Measurements from ENCODE around the gene BFSP1. TPM values are rescaled to one million over a fixed set of nuclear protein-coding genes. Genes with fewer than 3 reads are reported as not detected.

Gene BFSP1
- total RNA-seq, 1 donor = 2.9 TPM

DNA sequence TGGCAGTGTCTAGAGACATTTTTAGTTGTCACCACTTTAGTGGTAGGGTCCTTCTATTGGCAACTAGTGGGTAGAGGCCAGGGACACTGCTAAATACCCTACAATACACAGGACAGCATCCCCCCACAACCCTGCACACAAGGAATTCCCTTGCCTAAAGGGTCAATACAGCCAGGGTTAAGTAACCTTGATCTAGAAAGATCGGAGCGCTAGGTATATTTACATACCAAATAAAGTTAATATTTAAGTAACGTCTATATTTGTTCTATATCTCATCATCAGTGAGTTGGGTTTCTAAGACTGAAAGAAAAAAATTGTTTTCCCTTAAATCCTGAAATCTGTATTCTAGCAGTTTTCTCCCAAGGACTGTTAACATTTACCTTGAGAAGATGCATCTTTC is 16.1 kb downstream of the BFSP1 start:
- TF ChIP-seq, protein P1, sequence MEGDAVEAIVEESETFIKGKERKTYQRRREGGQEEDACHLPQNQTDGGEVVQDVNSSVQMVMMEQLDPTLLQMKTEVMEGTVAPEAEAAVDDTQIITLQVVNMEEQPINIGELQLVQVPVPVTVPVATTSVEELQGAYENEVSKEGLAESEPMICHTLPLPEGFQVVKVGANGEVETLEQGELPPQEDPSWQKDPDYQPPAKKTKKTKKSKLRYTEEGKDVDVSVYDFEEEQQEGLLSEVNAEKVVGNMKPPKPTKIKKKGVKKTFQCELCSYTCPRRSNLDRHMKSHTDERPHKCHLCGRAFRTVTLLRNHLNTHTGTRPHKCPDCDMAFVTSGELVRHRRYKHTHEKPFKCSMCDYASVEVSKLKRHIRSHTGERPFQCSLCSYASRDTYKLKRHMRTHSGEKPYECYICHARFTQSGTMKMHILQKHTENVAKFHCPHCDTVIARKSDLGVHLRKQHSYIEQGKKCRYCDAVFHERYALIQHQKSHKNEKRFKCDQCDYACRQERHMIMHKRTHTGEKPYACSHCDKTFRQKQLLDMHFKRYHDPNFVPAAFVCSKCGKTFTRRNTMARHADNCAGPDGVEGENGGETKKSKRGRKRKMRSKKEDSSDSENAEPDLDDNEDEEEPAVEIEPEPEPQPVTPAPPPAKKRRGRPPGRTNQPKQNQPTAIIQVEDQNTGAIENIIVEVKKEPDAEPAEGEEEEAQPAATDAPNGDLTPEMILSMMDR (IDR thresholded peaks at IDR 0.05; ENCODE audit: extremely low read depth, low read depth, low read length) = no peak
- Histone ChIP-seq H2AFZ (ENCODE audit: low read length) (no peak overlapping the region), H3K4me3 (ENCODE audit: insufficient read depth, low read length) (no peak overlapping the region), H3K27ac (ENCODE audit: low read depth, low read length) (no peak overlapping the region), H3K36me3 (ENCODE audit: insufficient read depth, low read length) (no peaks in the 10 kb centered on the region), H4K20me1 (ENCODE audit: insufficient read depth, low read length) (no peaks in the 10 kb centered on the region), H3K4me1 (ENCODE audit: insufficient read depth, low read length) (no peaks in the 10 kb centered on the region), H3K4me2 (ENCODE audit: insufficient read depth, low read length) (no peak overlapping the region), H3K9me3 (ENCODE audit: low read depth, low read length) (no peaks in the 10 kb centered on the region), H3K79me2 (ENCODE audit: insufficient read depth, low read length) (no peaks in the 10 kb centered on the region), H3K27me3 (ENCODE audit: insufficient read depth, low read length) (no peaks in the 10 kb centered on the region)
- no peak for DNase-seq (ENCODE audit: insufficient read length, low spot score, missing footprints)

DNA sequence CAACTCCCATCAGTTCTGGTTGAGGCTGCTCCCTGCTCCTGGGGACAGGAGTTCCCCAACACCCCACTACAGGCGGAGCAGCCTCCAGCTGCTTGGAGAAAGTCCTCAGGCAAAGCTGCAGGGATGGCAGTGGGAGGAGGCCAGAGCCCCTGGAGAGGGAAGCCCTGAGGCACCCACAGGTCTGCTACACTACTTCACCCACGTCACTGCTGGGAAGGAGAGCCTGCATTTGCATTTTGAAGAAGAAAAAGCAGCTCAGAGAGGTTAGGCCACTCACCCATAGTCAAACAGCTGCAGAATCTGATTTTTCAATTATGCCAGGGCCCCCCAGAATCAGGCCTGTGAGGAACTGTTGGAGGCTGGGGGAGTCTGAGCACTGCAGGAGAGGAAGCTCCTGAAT is 17.2 kb downstream of the BFSP1 start:
- TF ChIP-seq, protein P1 (IDR thresholded peaks at IDR 0.05; ENCODE audit: extremely low read depth, low read depth, low read length) = no peak
- H3K27me3 ChIP-seq (ENCODE audit: insufficient read depth, low read length) = no peaks in the 10 kb centered on the region
- no peaks in the 10 kb centered on the region for H3K9me3 ChIP-seq (ENCODE audit: low read depth, low read length)
- H2AFZ ChIP-seq (ENCODE audit: low read length) = no peak overlapping the region
- no peak overlapping the region for H3K4me3 ChIP-seq (ENCODE audit: insufficient read depth, low read length)
- H3K36me3 ChIP-seq (ENCODE audit: insufficient read depth, low read length) = no peaks in the 10 kb centered on the region
- no peak overlapping the region for H3K27ac ChIP-seq (ENCODE audit: low read depth, low read length)
- H3K4me1 ChIP-seq (ENCODE audit: insufficient read depth, low read length) = no peaks in the 10 kb centered on the region
- H3K4me2 ChIP-seq (ENCODE audit: insufficient read depth, low read length) = no peak overlapping the region
- H3K79me2 ChIP-seq (ENCODE audit: insufficient read depth, low read length) = no peaks in the 10 kb centered on the region
- no peak for DNase-seq (ENCODE audit: insufficient read length, low spot score, missing footprints)
- H4K20me1 ChIP-seq (ENCODE audit: insufficient read depth, low read length) = no peaks in the 10 kb centered on the region

DNA sequence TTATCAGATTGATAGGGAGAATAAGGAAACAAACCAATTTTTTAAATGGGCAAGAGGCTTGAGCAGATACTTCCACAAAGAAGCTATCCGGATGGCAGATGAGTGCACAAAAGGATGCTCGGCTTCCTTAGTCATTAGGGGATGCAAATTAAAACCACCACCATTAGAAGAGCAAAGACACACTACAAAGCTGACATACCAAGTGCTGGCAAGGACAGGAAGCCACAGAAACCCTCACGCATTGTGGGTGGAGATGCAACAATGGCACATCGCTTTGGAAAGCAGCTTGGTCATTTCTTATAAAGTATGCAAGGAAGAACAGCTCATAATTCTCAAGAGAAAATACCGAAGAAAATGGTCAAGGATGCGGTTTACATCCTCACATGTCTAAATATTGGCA is 19.8 kb downstream of the BFSP1 start:
- DNase-seq (ENCODE audit: insufficient read length, low spot score, missing footprints) = no peak
- H3K27me3 ChIP-seq (ENCODE audit: insufficient read depth, low read length) = no peaks in the 10 kb centered on the region
- no peaks in the 10 kb centered on the region for H4K20me1 ChIP-seq (ENCODE audit: insufficient read depth, low read length)
- no peaks in the 10 kb centered on the region for H3K9me3 ChIP-seq (ENCODE audit: low read depth, low read length)
- TF ChIP-seq, protein P1 (IDR thresholded peaks at IDR 0.05; ENCODE audit: extremely low read depth, low read depth, low read length) = no peak
- H3K27ac ChIP-seq (ENCODE audit: low read depth, low read length) = no peak overlapping the region
- no peak overlapping the region for H3K4me3 ChIP-seq (ENCODE audit: insufficient read depth, low read length)
- no peaks in the 10 kb centered on the region for H3K79me2 ChIP-seq (ENCODE audit: insufficient read depth, low read length)
- no peak overlapping the region for H3K4me2 ChIP-seq (ENCODE audit: insufficient read depth, low read length)
- H3K4me1 ChIP-seq (ENCODE audit: insufficient read depth, low read length) = no peaks in the 10 kb centered on the region
- H2AFZ ChIP-seq (ENCODE audit: low read length) = no peak overlapping the region
- no peaks in the 10 kb centered on the region for H3K36me3 ChIP-seq (ENCODE audit: insufficient read depth, low read length)

DNA sequence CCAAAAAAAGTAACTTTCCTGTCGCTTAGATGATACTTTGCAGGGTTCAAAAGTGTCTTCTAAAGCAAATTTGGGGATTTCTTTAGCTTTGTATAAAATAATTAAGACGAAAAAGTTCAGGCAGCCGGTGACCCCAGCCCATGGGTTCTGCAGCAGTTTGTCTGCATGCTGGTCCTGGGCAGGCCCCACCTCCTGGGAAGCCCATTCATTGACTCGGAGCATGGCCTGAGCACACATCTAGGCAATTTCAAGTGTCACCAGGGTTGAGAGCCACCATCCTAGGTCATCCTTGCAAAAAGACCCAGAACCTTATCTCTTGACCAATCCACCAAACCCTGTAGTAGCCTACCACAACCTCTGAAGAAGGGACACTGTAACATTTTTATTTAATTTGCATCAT is 20.6 kb downstream of the BFSP1 start:
- Histone ChIP-seq H3K27ac (ENCODE audit: low read depth, low read length) (no peak overlapping the region), H3K27me3 (ENCODE audit: insufficient read depth, low read length) (no peaks in the 10 kb centered on the region), H3K36me3 (ENCODE audit: insufficient read depth, low read length) (no peaks in the 10 kb centered on the region), H3K79me2 (ENCODE audit: insufficient read depth, low read length) (no peaks in the 10 kb centered on the region), H3K4me1 (ENCODE audit: insufficient read depth, low read length) (peaks cover 6% of the 10 kb centered on the region), H2AFZ (ENCODE audit: low read length) (no peak overlapping the region), H3K4me3 (ENCODE audit: insufficient read depth, low read length) (no peak overlapping the region), H3K9me3 (ENCODE audit: low read depth, low read length) (no peaks in the 10 kb centered on the region), H4K20me1 (ENCODE audit: insufficient read depth, low read length) (no peaks in the 10 kb centered on the region), H3K4me2 (ENCODE audit: insufficient read depth, low read length) (no peak overlapping the region)
- TF ChIP-seq, protein P1 (IDR thresholded peaks at IDR 0.05; ENCODE audit: extremely low read depth, low read depth, low read length) = no peak
- no peak for DNase-seq (ENCODE audit: insufficient read length, low spot score, missing footprints)

Data from osteoblast (primary cell).